ENCODE measurements around the gene HRH4. TPM values are rescaled to one million over a fixed set of nuclear protein-coding genes. Genes with fewer than 3 reads are reported as not detected.

HRH4 gene
- total RNA-seq (2022; extraction: Qiagen RNA extraction), result 0.03 TPM in 1 of 5 replicates, not detected in the others

GRCh38 chr18:24460388-24460787, at the start of gene HRH4:
HRH4 (plus strand) TSS chr18:24460637; CDS start chr18:24460729, 92 bp downstream.

GRCh38 chr18:24426398-24427294, 33.8 kb upstream of the HRH4 start, which contains the start of gene IMPACT:
IMPACT (plus strand) TSS chr18:24426670; CDS start chr18:24426757, 87 bp downstream.

Other genes with a start within 250 kb of the HRH4 start
- gene OSBPL1A, start 62.8 kb upstream of the HRH4 start, total RNA-seq (2022; extraction: Qiagen RNA extraction), result 13.2 to 20.4 TPM (median 15.3 TPM) in 5 replicates
- 8.4 to 16.7 TPM (median 12.5 TPM) in 5 replicates for gene IMPACT, start 34.0 kb upstream of the HRH4 start, total RNA-seq (2022; extraction: Qiagen RNA extraction)